Activated CD4-positive, alpha-beta T cell treated with anti-CD3 and anti-CD28 coated beads for 4 hours (primary cell): ENCODE data around the gene NKX3-2.
A peak's percentile ranks its signal among the peaks of the same experiment; 100 is the strongest.
"Not testable (repeated sequence)": the region's sequence is repeated elsewhere in the genome, so short reads cannot be mapped to it uniquely, and the experiment has no call there.

Experiments
- DNase-seq, 2 donors: peaks; one replicate each; pipeline ENCODE4 v3.0.0-alpha.2; 2020

NKX3-2 gene

DNA sequence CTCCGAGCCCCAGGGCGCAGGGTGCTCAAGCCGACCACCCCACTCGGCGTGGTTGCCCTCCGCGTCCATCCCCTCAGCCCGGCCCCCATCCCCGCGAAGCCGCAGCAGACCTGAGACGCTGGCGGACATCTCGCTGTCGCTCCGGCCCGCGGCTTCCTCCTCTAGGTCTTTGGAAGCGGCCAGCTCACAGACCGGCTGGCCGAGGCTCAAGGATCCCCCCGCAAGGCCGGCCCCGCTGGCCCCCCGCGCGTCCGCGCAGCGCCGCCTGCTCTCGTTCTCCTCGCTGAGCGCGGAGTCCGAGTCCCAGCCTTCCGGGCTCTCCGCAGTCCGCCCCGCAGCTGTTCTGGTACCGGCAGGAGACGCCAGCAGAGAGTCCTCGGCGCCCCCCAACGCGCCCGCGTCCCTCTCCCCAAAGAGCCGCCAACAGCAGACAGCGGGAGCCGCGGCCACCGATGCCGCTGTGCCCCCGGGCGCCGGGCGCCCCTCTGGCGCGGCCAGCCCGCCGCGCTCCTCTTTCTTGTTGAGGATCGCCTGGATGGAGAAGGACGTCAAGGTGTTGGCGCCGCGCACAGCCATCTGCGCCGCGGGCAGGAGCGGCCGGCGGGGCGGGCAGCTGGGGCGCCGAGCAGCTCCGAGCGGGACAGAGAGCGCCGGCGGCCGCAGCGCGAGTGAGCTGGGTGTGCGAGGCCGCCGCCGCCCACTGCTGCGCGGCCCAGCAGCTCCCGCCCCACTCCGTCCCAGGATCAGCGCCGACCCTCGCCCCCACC is at the start of gene NKX3-2:
Gene NKX3-2, minus strand, starts transcription at position 670 of the 767 bp plus-strand sequence. Its CDS starts 94 bp downstream, at position 576.
- no peak for DNase-seq

GRCh38 chr4:13592220-13592619 is 47.9 kb upstream of the NKX3-2 start:
- DNase-seq = no peak

DNA sequence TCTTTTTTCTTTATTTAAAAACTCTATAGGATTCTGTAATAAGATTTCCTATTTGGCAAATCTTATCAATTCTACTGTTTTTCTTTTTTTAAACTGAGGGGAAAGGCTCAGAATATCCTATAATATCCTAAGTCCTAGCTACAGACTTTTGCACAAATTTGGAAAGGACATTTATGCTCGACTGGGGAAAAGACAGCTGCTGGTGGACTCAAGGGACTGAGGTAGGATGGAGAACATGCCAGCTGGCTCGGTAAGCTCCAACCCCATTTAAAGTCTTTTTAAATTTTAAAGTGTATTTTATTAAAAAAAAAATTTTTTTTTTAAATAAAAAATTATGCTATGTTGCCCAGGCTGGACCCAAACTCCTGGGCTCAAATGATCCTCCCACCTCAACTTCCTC is 46.5 kb upstream of the NKX3-2 start:
- DNase-seq = no peak

GRCh38 chr4:13588954-13589353 is 44.6 kb upstream of the NKX3-2 start:
- DNase-seq = no peak

- no peak for DNase-seq
These were observed 40.2 kb upstream of the NKX3-2 start for GRCh38 chr4:13584481-13584880.

- DNase-seq = no peak
These were observed 35.7 kb upstream of the NKX3-2 start for GRCh38 chr4:13580036-13580435.

DNA sequence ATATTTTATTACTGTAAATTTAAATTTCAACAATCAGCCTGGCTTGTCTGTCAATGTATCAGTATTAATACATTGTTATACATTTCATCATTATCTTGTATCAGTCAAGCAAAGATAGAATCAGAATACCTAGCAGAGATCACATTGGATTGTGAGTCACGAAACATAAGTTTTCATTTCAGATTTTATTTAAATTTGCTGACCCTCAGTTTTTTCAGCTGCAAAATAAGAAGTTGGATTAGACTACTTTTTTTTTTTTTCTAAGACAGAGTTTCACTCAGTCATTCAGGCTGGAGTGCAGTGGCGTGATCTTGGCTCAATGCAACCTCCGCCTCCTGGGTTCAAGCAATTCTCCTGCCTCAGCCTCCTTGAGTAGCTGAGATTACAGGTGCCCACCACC is 33.4 kb upstream of the NKX3-2 start:
- DNase-seq = no peak

DNA sequence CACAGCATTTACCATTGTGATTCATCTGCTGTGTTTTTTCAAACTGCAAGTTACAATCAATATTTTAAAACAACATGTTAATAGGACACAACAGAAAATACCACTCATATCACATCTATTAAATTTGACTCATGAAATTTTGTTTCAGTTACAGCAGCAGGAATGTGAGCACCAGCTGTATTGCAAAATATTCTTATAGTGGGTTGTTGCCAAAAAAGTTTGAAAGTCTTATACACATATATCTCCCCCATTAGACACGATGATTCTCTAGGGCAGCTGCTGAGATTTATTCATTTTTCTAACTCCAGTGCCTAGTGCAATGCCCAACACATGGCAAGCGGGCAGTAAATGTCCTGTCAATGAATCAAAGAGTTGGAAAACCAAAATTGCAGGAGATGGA is 26.6 kb upstream of the NKX3-2 start:
- DNase-seq = no peak

- no peak for DNase-seq
These were observed 22.8 kb upstream of the NKX3-2 start for GRCh38 chr4:13567125-13567524.

- no peak for DNase-seq
These were observed 18.6 kb upstream of the NKX3-2 start for GRCh38 chr4:13562876-13563275.

- no peak for DNase-seq
These were observed 17.4 kb upstream of the NKX3-2 start for GRCh38 chr4:13561673-13562072.

GRCh38 chr4:13560111-13560510 is 15.8 kb upstream of the NKX3-2 start:
- DNase-seq = not testable (repeated sequence)

DNA sequence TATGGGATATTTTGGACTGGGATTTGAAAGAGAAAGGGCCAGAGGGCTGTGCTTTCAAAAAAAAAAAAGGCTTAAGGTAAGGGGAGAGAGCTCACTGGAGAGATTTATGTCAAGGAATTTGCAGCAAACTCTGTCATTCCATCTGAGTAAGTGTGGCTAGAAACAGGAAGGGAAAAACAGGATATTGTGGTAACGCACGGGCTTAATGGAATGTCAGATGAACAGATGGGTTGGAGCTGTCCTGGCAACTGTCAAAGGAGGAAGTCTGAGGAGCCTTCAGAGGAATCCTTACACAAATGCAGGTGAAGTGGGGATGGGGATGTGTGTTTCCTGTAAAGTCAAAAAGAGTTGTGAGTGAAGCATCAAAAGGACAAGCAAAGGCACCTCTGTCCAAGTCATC is 15.1 kb upstream of the NKX3-2 start:
- DNase-seq = no peak

- no peak for DNase-seq
These were observed 14.6 kb upstream of the NKX3-2 start for GRCh38 chr4:13558881-13559280.

DNA sequence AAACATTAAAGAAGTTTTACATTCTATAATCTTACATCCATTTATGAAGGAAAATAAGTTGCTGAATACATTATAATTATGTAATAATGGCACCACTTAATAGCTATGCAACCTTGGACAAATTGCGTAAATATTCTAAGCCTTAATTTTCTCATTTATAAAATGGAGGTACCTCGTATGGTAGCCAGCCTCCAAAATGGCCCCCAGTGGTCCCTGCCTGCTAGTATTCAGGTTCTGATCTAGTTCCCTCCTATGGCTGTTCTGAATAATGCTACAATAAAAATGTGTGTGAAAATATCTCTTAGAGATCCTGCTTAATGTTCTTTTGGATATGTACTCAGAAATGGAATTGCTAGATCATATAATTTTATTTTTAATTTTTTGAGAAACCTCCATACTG is 11.0 kb upstream of the NKX3-2 start:
- no peak for DNase-seq

- no peak for DNase-seq
These were observed 8.8 kb upstream of the NKX3-2 start for GRCh38 chr4:13553081-13553480.

- peak; percentile 73 to 79 for DNase-seq
These were observed 4.8 kb upstream of the NKX3-2 start for GRCh38 chr4:13548984-13549546.

GRCh38 chr4:13548059-13548983 is 4.0 kb upstream of the NKX3-2 start:
- DNase-seq = no peak

DNA sequence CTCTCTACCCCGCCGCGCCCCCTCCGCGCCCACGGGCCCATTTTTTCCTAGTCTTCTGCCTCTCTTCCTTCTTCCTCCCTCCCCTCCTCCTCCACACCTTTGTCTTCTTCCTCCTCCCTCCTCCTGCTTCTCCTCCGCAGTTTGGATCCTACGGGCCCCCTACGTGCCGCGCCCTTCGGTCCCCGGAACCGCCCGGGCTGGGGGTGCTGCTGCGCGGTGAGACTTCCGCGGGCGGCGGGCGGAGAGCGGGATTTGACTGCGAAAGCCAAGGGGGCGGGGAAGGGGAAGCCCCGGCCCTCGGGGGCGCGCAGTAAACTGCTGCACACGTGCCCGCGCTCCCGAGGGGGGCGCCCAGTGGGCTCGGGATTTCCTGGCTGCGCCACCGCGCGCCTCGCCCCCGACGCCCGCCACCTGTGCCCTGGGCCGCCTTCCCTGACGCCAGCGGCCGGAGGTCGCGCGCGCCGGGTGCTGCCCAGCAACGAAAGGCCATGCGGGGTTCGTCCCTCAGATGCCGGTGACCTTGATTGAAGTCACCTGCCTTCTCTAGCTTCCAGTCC is 3.3 kb upstream of the NKX3-2 start:
- DNase-seq = peak in 1 of 2 donors; percentile 31

DNA sequence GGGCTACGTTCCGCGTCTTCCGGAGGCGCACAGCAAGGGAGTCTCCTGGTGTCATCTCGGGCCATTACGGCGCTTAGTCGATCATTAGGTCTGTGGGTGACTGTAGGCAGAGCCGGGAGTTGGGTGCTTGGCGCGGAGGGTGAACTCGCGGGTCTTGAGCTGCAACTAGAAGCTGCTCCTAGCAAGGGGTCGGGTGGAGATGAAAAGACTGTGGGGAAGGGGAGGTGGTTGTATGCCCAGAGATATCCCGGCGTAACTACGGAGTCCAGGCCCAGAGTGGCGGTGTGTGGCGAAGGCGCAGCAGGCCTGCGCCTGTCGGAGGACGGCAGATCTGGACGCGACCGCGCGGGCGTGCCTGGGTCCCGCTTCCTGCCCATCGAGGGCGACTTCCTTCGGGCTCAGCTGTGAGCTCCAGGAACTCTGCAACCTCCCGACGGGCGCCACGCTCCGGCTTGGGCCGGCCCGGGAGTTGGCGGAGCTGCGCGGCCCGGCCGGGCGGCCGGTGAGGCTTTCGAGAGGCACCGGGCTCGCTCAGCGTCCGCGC is 2.7 kb upstream of the NKX3-2 start:
- DNase-seq = no peak

DNA sequence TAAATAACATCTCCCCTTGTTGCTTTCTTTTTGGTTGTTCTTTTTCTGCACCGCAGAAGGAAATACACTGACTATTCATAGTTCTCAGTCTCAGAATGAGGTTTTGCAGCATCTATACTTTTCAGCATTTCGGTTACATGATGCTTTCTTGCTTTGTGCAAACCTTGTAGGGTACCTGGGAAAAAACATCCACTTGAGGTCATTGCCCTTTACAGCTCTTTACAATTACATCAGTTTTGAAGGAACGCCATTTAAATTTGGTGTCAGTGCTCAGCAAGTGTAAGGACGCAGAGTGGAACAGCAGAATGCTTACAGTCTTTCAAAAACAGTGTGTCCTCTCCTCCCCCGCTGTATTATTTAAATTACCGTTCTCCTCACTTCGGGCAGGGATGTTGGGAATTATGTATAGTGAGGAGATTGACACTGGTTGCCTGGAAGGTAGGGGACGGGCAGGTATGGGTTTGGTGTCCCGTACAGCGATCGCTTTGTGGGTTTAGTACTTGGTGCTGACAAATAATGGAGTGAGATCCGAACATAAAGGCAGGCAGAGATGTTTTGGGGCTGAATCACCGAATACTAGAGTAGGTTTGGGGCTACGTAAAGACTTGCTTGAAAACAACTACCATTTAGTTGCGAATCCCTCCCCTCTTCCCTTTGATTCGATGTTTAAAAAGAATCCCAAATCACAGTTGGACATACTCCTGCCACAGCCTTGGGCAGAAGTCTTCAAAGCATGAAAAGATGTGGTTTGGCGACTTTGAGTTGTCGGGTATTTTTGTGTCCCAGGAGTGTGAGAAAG is 2.0 kb upstream of the NKX3-2 start:
- DNase-seq = no peak

DNA sequence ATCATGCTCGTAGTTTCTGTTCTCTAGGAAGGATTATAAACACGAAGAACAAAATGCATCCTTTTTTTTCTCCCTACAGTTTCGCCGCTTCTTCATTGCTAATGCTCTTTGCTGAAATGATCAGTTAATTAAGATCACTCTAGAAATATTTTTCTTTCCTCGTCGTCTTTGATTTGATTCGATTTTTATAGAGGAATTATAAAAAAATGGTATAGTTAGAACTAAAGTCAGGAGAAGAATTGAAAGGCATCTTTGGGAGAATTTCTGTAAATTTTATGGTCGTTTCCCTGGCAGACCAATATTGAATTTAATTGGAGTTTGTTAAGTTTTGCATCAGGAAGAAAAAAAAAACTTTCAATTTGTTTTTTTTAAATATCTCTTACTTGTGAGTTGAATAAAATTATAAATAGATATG is 1.1 kb upstream of the NKX3-2 start:
- DNase-seq = no peak
